Stimulated activated memory B cell treated with anti-CD40 and anti-IgM and Interleukin-4, amounts not matched to agents 10 μg/mL and 1 μg/mL and 100 μg/mL, for 72 hours (primary cell): ENCODE results near the gene ACOX3.
"Not testable (repeated sequence)": the region's sequence is repeated elsewhere in the genome, so short reads cannot be mapped to it uniquely, and the experiment has no call there.

Experiments
- ATAC-seq: fragments of 150-1000 bp; cut with Tn5 transposase; 2 replicates; pipeline ENCODE4 v1.10.0; 2021
- H3K27ac Mint-ChIP-seq: one replicate; pipeline ENCODE4 v1.8.0; 2022; ENCODE audit warnings: mild to moderate bottlenecking, mixed read lengths
- H3K27me3 Mint-ChIP-seq: one replicate; pipeline ENCODE4 v1.8.0; 2022; ENCODE audit warnings: mixed read lengths
- H3K36me3 Mint-ChIP-seq: one replicate; pipeline ENCODE4 v1.8.0; 2022; ENCODE audit warnings: mixed read lengths
- H3K4me1 Mint-ChIP-seq: one replicate; pipeline ENCODE4 v1.8.0; 2022; ENCODE audit warnings: mixed read lengths
- H3K4me3 Mint-ChIP-seq: one replicate; pipeline ENCODE4 v1.8.0; 2022; ENCODE audit warnings: mild to moderate bottlenecking, moderate library complexity, mixed read lengths
- H3K9me3 Mint-ChIP-seq: one replicate; pipeline ENCODE4 v1.8.0; 2022; ENCODE audit warnings: mixed read lengths

Gene ACOX3

GRCh38 chr4:8345053-8345945, 95.2 kb downstream of the ACOX3 start:
- Mint-ChIP-seq H3K27me3 (peaks cover 65% of the 10 kb centered on the region), H3K36me3 (no peaks in the 10 kb centered on the region), H3K4me1 (no peaks in the 10 kb centered on the region), H3K9me3 (no peaks in the 10 kb centered on the region), H3K27ac (no peak overlapping the region), H3K4me3 (no peak overlapping the region)
- ATAC-seq = no peak

GRCh38 chr4:8344377-8344776, 96.1 kb downstream of the ACOX3 start:
- Mint-ChIP-seq H3K4me3 (no peak overlapping the region), H3K27ac (no peak overlapping the region), H3K4me1 (no peaks in the 10 kb centered on the region), H3K9me3 (no peaks in the 10 kb centered on the region), H3K27me3 (peaks cover 56% of the 10 kb centered on the region), H3K36me3 (no peaks in the 10 kb centered on the region)
- no peak for ATAC-seq

GRCh38 chr4:8343967-8344331, 96.6 kb downstream of the ACOX3 start:
- Mint-ChIP-seq H3K36me3 (no peaks in the 10 kb centered on the region), H3K27ac (no peak overlapping the region), H3K4me3 (no peak overlapping the region), H3K27me3 (peaks cover 56% of the 10 kb centered on the region), H3K9me3 (no peaks in the 10 kb centered on the region), H3K4me1 (no peaks in the 10 kb centered on the region)
- no peak for ATAC-seq

GRCh38 chr4:8343262-8343966, 97.1 kb downstream of the ACOX3 start:
- Mint-ChIP-seq H3K4me1 (no peaks in the 10 kb centered on the region), H3K27me3 (peaks cover 56% of the 10 kb centered on the region), H3K36me3 (no peaks in the 10 kb centered on the region), H3K27ac (no peak overlapping the region), H3K4me3 (no peak overlapping the region), H3K9me3 (peaks cover 2% of the 10 kb centered on the region)
- no peak for ATAC-seq

GRCh38 chr4:8342651-8343261, 97.8 kb downstream of the ACOX3 start:
- Mint-ChIP-seq H3K27me3 (peaks cover 56% of the 10 kb centered on the region), H3K4me3 (no peak overlapping the region), H3K27ac (no peak overlapping the region), H3K4me1 (no peaks in the 10 kb centered on the region), H3K36me3 (no peaks in the 10 kb centered on the region), H3K9me3 (peaks cover 6% of the 10 kb centered on the region)
- no peak for ATAC-seq

- ATAC-seq = no peak
- no peak overlapping the region for H3K27ac Mint-ChIP-seq
Measured at GRCh38 chr4:8341691-8342090, 98.8 kb downstream of the ACOX3 start.

GRCh38 chr4:8341281-8341680, 99.2 kb downstream of the ACOX3 start:
- H3K27ac Mint-ChIP-seq, H3K4me3 Mint-ChIP-seq, H3K4me1 Mint-ChIP-seq, H3K36me3 Mint-ChIP-seq, ATAC-seq: not testable (repeated sequence)
- Mint-ChIP-seq H3K9me3 (peaks cover 13% of the 10 kb centered on the region), H3K27me3 (peaks cover 49% of the 10 kb centered on the region)

More at GRCh38 chr4:8341691-8342090, 98.8 kb downstream of the ACOX3 start:
- Mint-ChIP-seq H3K4me1 (no peaks in the 10 kb centered on the region), H3K36me3 (no peaks in the 10 kb centered on the region), H3K9me3 (peaks cover 9% of the 10 kb centered on the region), H3K27me3 (peaks cover 53% of the 10 kb centered on the region), H3K4me3 (no peak overlapping the region)

GRCh38 chr4:8340781-8341241, 99.7 kb downstream of the ACOX3 start:
- Mint-ChIP-seq H3K4me1 (no peaks in the 10 kb centered on the region), H3K9me3 (peaks cover 16% of the 10 kb centered on the region), H3K36me3 (no peaks in the 10 kb centered on the region), H3K4me3 (no peak overlapping the region), H3K27ac (no peak overlapping the region), H3K27me3 (peaks cover 44% of the 10 kb centered on the region)
- ATAC-seq = no peak

- Mint-ChIP-seq H3K4me3 (no peak overlapping the region), H3K4me1 (no peaks in the 10 kb centered on the region), H3K27ac (no peak overlapping the region), H3K36me3 (no peaks in the 10 kb centered on the region), H3K9me3 (peaks cover 20% of the 10 kb centered on the region), H3K27me3 (peaks cover 20% of the 10 kb centered on the region)
- no peak for ATAC-seq
Measured at GRCh38 chr4:8338351-8338961, 102.1 kb downstream of the ACOX3 start.

- no peak for ATAC-seq
- H3K4me1 Mint-ChIP-seq = no peaks in the 10 kb centered on the region
- no peak overlapping the region for H3K4me3 Mint-ChIP-seq
- H3K36me3 Mint-ChIP-seq = no peaks in the 10 kb centered on the region
- H3K27me3 Mint-ChIP-seq = peaks cover 13% of the 10 kb centered on the region
- peaks cover 25% of the 10 kb centered on the region for H3K9me3 Mint-ChIP-seq
- no peak overlapping the region for H3K27ac Mint-ChIP-seq
Measured at GRCh38 chr4:8336412-8337075, 104.0 kb downstream of the ACOX3 start.

GRCh38 chr4:8335848-8336247, 104.7 kb downstream of the ACOX3 start:
- no peaks in the 10 kb centered on the region for H3K4me1 Mint-ChIP-seq

GRCh38 chr4:8334786-8335460, 105.6 kb downstream of the ACOX3 start:
- ATAC-seq = no peak

More at GRCh38 chr4:8335848-8336247, 104.7 kb downstream of the ACOX3 start:
- Mint-ChIP-seq H3K27ac (no peak overlapping the region), H3K27me3 (peaks cover 10% of the 10 kb centered on the region), H3K36me3 (no peaks in the 10 kb centered on the region), H3K9me3 (peaks cover 25% of the 10 kb centered on the region), H3K4me3 (no peak overlapping the region)
- no peak for ATAC-seq

GRCh38 chr4:8333726-8334460, 106.6 kb downstream of the ACOX3 start:
- Mint-ChIP-seq H3K9me3 (peaks cover 25% of the 10 kb centered on the region), H3K27me3 (peaks cover 10% of the 10 kb centered on the region), H3K27ac (no peak overlapping the region), H3K4me3 (no peak overlapping the region), H3K36me3 (no peaks in the 10 kb centered on the region), H3K4me1 (no peaks in the 10 kb centered on the region)
- ATAC-seq = no peak

More at GRCh38 chr4:8334786-8335460, 105.6 kb downstream of the ACOX3 start:
- Mint-ChIP-seq H3K36me3 (no peaks in the 10 kb centered on the region), H3K4me1 (no peaks in the 10 kb centered on the region), H3K27ac (no peak overlapping the region), H3K4me3 (no peak overlapping the region), H3K9me3 (peaks cover 25% of the 10 kb centered on the region), H3K27me3 (peaks cover 10% of the 10 kb centered on the region)

- Mint-ChIP-seq H3K9me3 (peaks cover 19% of the 10 kb centered on the region), H3K27ac (no peak overlapping the region), H3K4me1 (no peaks in the 10 kb centered on the region), H3K27me3 (peaks cover 10% of the 10 kb centered on the region), H3K4me3 (no peak overlapping the region), H3K36me3 (no peaks in the 10 kb centered on the region)
- ATAC-seq = no peak
Measured at GRCh38 chr4:8332891-8333331, 107.6 kb downstream of the ACOX3 start.
